AG10803 (cell line): Measurements from ENCODE around the gene SFMBT2.

ENCODE experiments used
- DNase-seq: peaks from one replicate; pipeline ENCODE4 v3.0.0; 2010; ENCODE audit warnings: low read depth
- H3K4me3 ChIP-seq: 2 replicates; pipeline ENCODE4 v1.5.1; 2011; ENCODE audit warnings: mild to moderate bottlenecking, low read length, control low read depth
- TF ChIP-seq, protein P1 (sequence below): conservative IDR thresholded peaks from 2 replicates; pipeline ENCODE4 v1.5.1; 2011; ENCODE audit warnings: mild to moderate bottlenecking, low read length, control low read depth, inconsistent platforms

Gene SFMBT2

GRCh38 chr10:7409045-7409731 is 1.6 kb downstream of the SFMBT2 start:
- TF ChIP-seq, protein P1, sequence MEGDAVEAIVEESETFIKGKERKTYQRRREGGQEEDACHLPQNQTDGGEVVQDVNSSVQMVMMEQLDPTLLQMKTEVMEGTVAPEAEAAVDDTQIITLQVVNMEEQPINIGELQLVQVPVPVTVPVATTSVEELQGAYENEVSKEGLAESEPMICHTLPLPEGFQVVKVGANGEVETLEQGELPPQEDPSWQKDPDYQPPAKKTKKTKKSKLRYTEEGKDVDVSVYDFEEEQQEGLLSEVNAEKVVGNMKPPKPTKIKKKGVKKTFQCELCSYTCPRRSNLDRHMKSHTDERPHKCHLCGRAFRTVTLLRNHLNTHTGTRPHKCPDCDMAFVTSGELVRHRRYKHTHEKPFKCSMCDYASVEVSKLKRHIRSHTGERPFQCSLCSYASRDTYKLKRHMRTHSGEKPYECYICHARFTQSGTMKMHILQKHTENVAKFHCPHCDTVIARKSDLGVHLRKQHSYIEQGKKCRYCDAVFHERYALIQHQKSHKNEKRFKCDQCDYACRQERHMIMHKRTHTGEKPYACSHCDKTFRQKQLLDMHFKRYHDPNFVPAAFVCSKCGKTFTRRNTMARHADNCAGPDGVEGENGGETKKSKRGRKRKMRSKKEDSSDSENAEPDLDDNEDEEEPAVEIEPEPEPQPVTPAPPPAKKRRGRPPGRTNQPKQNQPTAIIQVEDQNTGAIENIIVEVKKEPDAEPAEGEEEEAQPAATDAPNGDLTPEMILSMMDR = no peak
- peak overlapping the region; percentile 7; the same call in 1 of the 2 replicates for H3K4me3 ChIP-seq
- DNase-seq = no peak

DNA sequence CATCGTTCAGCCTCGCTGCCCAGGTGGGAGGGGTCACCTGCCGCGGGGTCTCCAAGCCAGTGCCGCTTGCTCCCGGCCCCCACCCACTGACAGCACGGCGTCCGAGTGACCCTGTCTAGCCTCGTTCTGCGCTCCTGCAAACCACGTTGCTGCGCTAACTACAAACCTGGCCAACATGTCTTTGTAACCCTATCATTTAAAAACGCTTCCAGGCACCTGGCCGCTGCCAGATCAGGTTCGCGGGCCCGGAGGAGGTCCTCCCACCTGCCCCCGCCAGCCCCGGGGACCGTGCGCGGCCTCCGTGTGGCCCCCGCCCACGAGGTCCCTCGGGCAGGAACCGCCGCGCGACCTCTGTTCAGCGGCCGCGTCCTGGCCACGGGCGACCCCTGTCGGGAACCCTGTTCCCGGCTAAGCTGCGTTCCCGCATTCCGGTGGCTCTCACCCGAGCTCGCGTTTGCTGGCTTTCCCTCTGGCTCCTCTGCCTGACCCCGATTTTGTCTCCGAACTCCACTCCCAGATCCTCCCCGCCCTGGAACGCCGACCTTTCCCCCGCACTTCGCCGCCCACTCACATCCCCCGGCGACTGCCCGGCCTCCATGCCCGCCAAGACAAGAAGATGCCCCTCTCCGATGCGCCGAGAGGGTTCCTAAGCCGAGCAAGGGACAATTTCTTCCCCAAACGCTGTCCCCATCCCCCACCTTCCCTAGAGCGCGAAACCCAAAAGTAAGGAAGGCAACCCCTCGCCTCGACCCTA is 2.4 kb downstream of the SFMBT2 start:
- DNase-seq = no peak
- TF ChIP-seq, protein P1 = peak; percentile 27; the same call in 1 of the 2 replicates

DNA sequence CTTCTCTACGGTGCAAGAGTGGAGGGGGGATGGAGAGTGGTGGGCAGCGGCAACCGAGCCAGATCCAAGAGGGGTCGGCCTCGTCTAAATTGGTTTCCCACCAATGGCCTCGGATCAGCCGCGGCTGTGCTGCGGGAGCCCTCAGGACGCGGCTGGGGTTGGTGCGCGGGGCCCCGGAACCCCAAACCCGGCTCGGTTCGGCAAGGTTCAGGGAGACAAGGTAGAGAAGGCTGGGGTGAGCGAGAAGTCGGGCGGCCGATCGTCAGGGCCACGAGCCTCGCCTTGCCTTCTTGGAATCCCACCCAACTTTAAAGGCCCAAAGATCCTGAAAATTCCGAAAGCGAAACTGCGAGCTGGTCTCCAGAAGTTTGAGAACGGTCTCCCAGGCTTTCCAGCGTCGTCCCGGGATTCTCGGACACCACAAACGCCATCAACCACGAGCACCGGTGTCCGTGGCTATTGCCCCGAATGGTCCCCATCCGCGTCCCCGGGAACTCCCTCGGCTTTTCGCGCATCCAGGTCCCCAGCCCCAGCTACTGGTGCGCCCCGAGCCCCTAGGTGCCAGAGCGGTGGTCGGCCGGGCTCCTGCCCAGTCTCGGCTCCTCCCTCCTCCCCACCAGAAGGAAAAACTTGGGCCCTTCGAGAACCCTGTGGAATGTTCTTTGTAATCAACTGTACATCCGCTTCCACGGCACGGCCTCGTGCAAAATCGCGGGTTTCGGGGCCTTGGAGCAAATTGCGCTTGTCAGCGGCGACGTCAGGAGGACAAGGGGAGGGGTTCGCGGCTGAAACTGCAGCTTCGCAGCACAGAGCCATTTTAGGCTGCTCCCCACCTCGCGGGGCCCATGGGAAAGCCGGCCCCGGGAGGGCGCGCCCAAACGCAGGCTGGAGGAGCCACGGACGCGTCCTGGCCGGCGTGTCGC is 3.2 kb downstream of the SFMBT2 start:
- no peak overlapping the region for H3K4me3 ChIP-seq
- TF ChIP-seq, protein P1 = no peak

More for the DNA sequence above, 2.4 kb downstream of the SFMBT2 start:
- H3K4me3 ChIP-seq = no peak overlapping the region; the same call in 1 of the 2 replicates

GRCh38 chr10:7406712-7407333 is 4.0 kb downstream of the SFMBT2 start:
- DNase-seq = no peak
- TF ChIP-seq, protein P1 = no peak
- no peak overlapping the region for H3K4me3 ChIP-seq

More for the DNA sequence above, 3.2 kb downstream of the SFMBT2 start:
- no peak for DNase-seq

DNA sequence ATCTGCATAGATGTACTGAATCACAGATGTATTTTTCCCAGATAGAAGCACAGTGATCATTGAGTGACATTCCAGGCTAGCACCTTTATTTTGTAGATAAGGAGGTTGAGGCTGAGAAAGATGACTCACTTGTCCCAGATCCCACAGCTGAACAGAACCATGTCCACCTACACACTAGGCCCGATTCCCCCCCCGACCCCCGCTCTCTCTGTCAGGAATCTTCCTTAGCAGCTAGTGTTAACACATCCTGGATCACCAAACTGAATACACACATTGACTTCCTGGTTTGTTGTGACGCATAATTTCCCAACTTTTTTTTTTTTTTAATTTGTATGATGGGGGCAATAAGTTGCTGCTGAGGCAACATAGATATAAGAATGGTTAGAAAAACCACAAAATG is 5.2 kb downstream of the SFMBT2 start:
- H3K4me3 ChIP-seq = no peak overlapping the region
- no peak for DNase-seq
- TF ChIP-seq, protein P1 = no peak

GRCh38 chr10:7403620-7404019 is 7.2 kb downstream of the SFMBT2 start:
- TF ChIP-seq, protein P1 = no peak
- no peak overlapping the region for H3K4me3 ChIP-seq
- DNase-seq = no peak
